ENCODE results near the gene COL21A1. TPM values are rescaled to one million over a fixed set of nuclear protein-coding genes. Genes with fewer than 3 reads are reported as not detected.

COL21A1 gene
- total RNA-seq, 3 donors from 2014 or later: 0.80 to 2.9 (median 1.5) TPM

- no peak for DNase-seq (ENCODE audit: low spot score in 2 of 2)
- intact Hi-C loops (cut with DNase I; ENCODE audit: low total_unique reads): no loop called here
- no peaks in the 10 kb centered on the region for H3K36me3 ChIP-seq
- H3K4me3 ChIP-seq: no peak overlapping the region
- TF ChIP-seq CTCF (IDR thresholded peaks at IDR 0.05) (no peak), POLR2AphosphoS5 (IDR thresholded peaks at IDR 0.05) (no peak), POLR2A (IDR thresholded peaks at IDR 0.05) (no peak)
- H3K9me3 ChIP-seq: peaks cover 12 to 21% of the 10 kb centered on the region in 2 donors
- H3K4me1 ChIP-seq: no peaks in the 10 kb centered on the region
- no peaks in the 10 kb centered on the region for H3K27me3 ChIP-seq
- H3K27ac ChIP-seq: no peak overlapping the region
These were observed 90.7 kb downstream of the COL21A1 start for GRCh38 chr6:56156643-56157042.

GRCh38 chr6:56155634-56156141 is 91.7 kb downstream of the COL21A1 start:
- intact Hi-C loops (cut with DNase I; ENCODE audit: low total_unique reads): no loop called here
- TF ChIP-seq CTCF (IDR thresholded peaks at IDR 0.05) (no peak), POLR2AphosphoS5 (IDR thresholded peaks at IDR 0.05) (no peak), POLR2A (IDR thresholded peaks at IDR 0.05) (no peak)
- DNase-seq (ENCODE audit: low spot score in 2 of 2): no peak

GRCh38 chr6:56154076-56154475 is 93.3 kb downstream of the COL21A1 start:
- H3K4me1 ChIP-seq: no peaks in the 10 kb centered on the region
- no peak for TF ChIP-seq POLR2A (IDR thresholded peaks at IDR 0.05)
- no peak for TF ChIP-seq POLR2AphosphoS5 (IDR thresholded peaks at IDR 0.05)
- TF ChIP-seq CTCF (IDR thresholded peaks at IDR 0.05): no peak
- peaks cover 13 to 21% of the 10 kb centered on the region in 2 donors for H3K9me3 ChIP-seq
- H3K36me3 ChIP-seq: no peaks in the 10 kb centered on the region
- intact Hi-C loops (cut with DNase I; ENCODE audit: low total_unique reads): no loop called here
- H3K27ac ChIP-seq: no peak overlapping the region
- H3K4me3 ChIP-seq: no peak overlapping the region
- H3K27me3 ChIP-seq: no peaks in the 10 kb centered on the region
- no peak for DNase-seq (ENCODE audit: low spot score in 2 of 2)

More at GRCh38 chr6:56155634-56156141, 91.7 kb downstream of the COL21A1 start:
- H3K9me3 ChIP-seq: peaks cover 13 to 21% of the 10 kb centered on the region in 2 donors
- H3K36me3 ChIP-seq: no peaks in the 10 kb centered on the region
- no peak overlapping the region for H3K4me3 ChIP-seq
- H3K27me3 ChIP-seq: no peaks in the 10 kb centered on the region
- H3K27ac ChIP-seq: no peak overlapping the region
- H3K4me1 ChIP-seq: no peaks in the 10 kb centered on the region

- H3K27me3 ChIP-seq: no peaks in the 10 kb centered on the region
- no peak for TF ChIP-seq POLR2A (IDR thresholded peaks at IDR 0.05)
- H3K9me3 ChIP-seq: peaks cover 13 to 21% of the 10 kb centered on the region in 2 donors
These were observed 94.8 kb downstream of the COL21A1 start for GRCh38 chr6:56152611-56153010.

GRCh38 chr6:56151609-56152224 is 95.7 kb downstream of the COL21A1 start:
- intact Hi-C loops (cut with DNase I; ENCODE audit: low total_unique reads): no loop called here
- no peaks in the 10 kb centered on the region for H3K36me3 ChIP-seq
- peaks cover 13 to 21% of the 10 kb centered on the region in 2 donors for H3K9me3 ChIP-seq
- no peak overlapping the region for H3K27ac ChIP-seq
- TF ChIP-seq POLR2AphosphoS5 (IDR thresholded peaks at IDR 0.05) (no peak), CTCF (IDR thresholded peaks at IDR 0.05) (no peak), POLR2A (IDR thresholded peaks at IDR 0.05) (no peak)
- no peaks in the 10 kb centered on the region for H3K4me1 ChIP-seq
- H3K4me3 ChIP-seq: no peak overlapping the region
- DNase-seq (ENCODE audit: low spot score in 2 of 2): no peak
- H3K27me3 ChIP-seq: no peaks in the 10 kb centered on the region

More at GRCh38 chr6:56152611-56153010, 94.8 kb downstream of the COL21A1 start:
- H3K4me1 ChIP-seq: no peaks in the 10 kb centered on the region
- H3K36me3 ChIP-seq: no peaks in the 10 kb centered on the region
- no peak for DNase-seq (ENCODE audit: low spot score in 2 of 2)
- intact Hi-C loops (cut with DNase I; ENCODE audit: low total_unique reads): no loop called here
- no peak overlapping the region for H3K27ac ChIP-seq
- no peak overlapping the region for H3K4me3 ChIP-seq

Data from breast epithelium (tissue), 4 donors.